ENCODE measurements around the gene CHIT1.

DNA sequence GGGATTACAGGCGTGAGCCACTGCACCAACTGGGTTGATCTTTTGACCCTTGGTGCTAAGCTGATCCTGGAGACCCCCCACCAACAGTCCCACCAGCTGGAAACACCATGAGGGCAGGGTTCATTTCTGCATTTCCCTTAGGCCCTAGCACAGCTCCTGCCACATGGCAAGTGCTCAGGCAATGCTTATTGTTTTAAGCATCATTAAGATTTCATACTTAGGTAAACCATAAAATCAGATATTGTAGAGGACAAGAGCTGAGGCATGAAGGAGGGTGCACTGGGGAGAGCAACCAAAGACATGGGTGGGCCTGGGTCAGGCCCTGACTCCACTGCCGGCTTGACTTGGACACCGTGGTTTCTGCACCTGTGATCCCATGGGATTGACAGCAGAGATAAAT is 17.7 kb downstream of the CHIT1 start:
- TF ChIP-seq CTCF (conservative IDR thresholded peaks at IDR 0.05), result no peak
- no peak for TF ChIP-seq ZFX (IDR thresholded peaks at IDR 0.05)

Data from C4-2B (cell line).